Endothelial cell of umbilical vein (primary cell): ENCODE results near the gene GPR4. TPM values are rescaled to one million over a fixed set of nuclear protein-coding genes. Genes with fewer than 3 reads are reported as not detected.

Experiments
- BruUV-seq: library from RNA; stranded (reverse); fragments of 400-500 nt; replicated peaks from 2 replicates; lab custom pipeline; 2021; lab: Mats Ljungman, UMichigan
- CTCF ChIA-PET: fragments of 300-600, 350-600 bp; sonication (Branson Sonifier 250); formaldehyde crosslinking; loops from one replicate; lab custom pipeline; 2021; ENCODE audit warnings: antibody characterized with exemption, inconsistent platforms; lab: Charles Lee
- POLR2A ChIA-PET: fragments of 300-600, 350-600 bp; sonication (Branson Sonifier 250); formaldehyde crosslinking; loops from one replicate; lab custom pipeline; 2021; ENCODE audit warnings: antibody characterized with exemption, inconsistent platforms; lab: Charles Lee
- DNase-seq: peaks from one replicate; pipeline ENCODE4 v3.0.0-alpha.2; 2011; ENCODE audit warnings: low read depth, low spot score
- FAIRE-seq: peaks from 2 replicates; lab custom pipeline; 2011; peaks lifted over from hg19 to GRCh38; lab: Jason Lieb, UNC
- H2AFZ ChIP-seq: 2 replicates; pipeline ENCODE4 v1.6.0; 2012; ENCODE audit warnings: low read depth, low read length, control low read depth, inconsistent platforms
- H3K27ac ChIP-seq: 2 replicates; pipeline ENCODE4 v1.5.1; 2011; ENCODE audit warnings: low read depth, mild to moderate bottlenecking, control low read depth, low read length, moderate library complexity; ENCODE audit not compliant: insufficient read depth
- H3K27me3 ChIP-seq, 2 experiments: 2 replicates each; pipeline versions ENCODE4 v1.6.0 to v1.6.1; 2011; ENCODE audit warnings: low read length in 2 of 2, mixed read lengths in 1 of 2; ENCODE audit not compliant: control insufficient read depth in 2 of 2, insufficient read depth in 2 of 2
- H3K36me3 ChIP-seq, 2 experiments: 2 replicates in 1 of 2; 3 replicates in 1 of 2; pipeline ENCODE4 v1.5.1; 2011; ENCODE audit warnings: low read length in 2 of 2, mild to moderate bottlenecking in 1 of 2, moderate library complexity in 1 of 2; ENCODE audit not compliant: control insufficient read depth in 2 of 2, insufficient read depth in 2 of 2; ENCODE audit errors: extremely low read depth in 1 of 2
- H3K4me1 ChIP-seq: 3 replicates; pipeline ENCODE4 v1.5.1; 2011; ENCODE audit warnings: mild to moderate bottlenecking, low read length; ENCODE audit not compliant: control insufficient read depth, insufficient read depth; ENCODE audit errors: extremely low read depth
- H3K4me2 ChIP-seq: 2 replicates; pipeline ENCODE4 v1.6.1; 2011; ENCODE audit warnings: low read length, control low read depth, mixed read lengths; ENCODE audit not compliant: insufficient read depth
- H3K4me3 ChIP-seq, 3 experiments: fragments of 200-600 bp in 1 of 3; sonication (generic), shearing (Covaris generic) in 1 of 3; replicated peaks in 1 of 3; 2 replicates each; pipeline ENCODE4 v1.5.1; 2011 to 2016; ENCODE audit warnings: control low read depth in 3 of 3, low read length in 3 of 3, mild to moderate bottlenecking in 2 of 3, inconsistent platforms in 1 of 3, low read depth in 1 of 3, moderate library complexity in 1 of 3; ENCODE audit not compliant: insufficient read depth in 1 of 3
- H3K79me2 ChIP-seq: 2 replicates; pipeline ENCODE4 v1.6.0; 2012; ENCODE audit warnings: low read length, inconsistent platforms; ENCODE audit not compliant: control insufficient read depth, insufficient read depth
- H3K9ac ChIP-seq: replicated peaks from 2 replicates; pipeline ENCODE3; 2011; ENCODE audit warnings: low read length, control low read depth; ENCODE audit not compliant: insufficient read depth; ENCODE audit errors: extremely low read depth
- H3K9me1 ChIP-seq: replicated peaks from 3 replicates; pipeline ENCODE4 v1.6.0; 2011; ENCODE audit warnings: mild to moderate bottlenecking, low read length; ENCODE audit not compliant: control insufficient read depth, insufficient read depth; ENCODE audit errors: extremely low read depth
- H3K9me3 ChIP-seq: replicated peaks from 2 replicates; pipeline ENCODE4 v1.5.1; 2012; ENCODE audit warnings: low read length, inconsistent platforms; ENCODE audit not compliant: control insufficient read depth, insufficient read depth
- H4K20me1 ChIP-seq: replicated peaks from 2 replicates; pipeline ENCODE3; 2011; ENCODE audit warnings: mild to moderate bottlenecking, low read length; ENCODE audit not compliant: control insufficient read depth, insufficient read depth; ENCODE audit errors: extremely low read depth
- EZH2 ChIP-seq: IDR thresholded peaks from 2 replicates; pipeline ENCODE4 v1.6.1; 2012; ENCODE audit warnings: borderline replicate concordance, low read depth, mild to moderate bottlenecking, moderate library complexity, low read length, inconsistent platforms; ENCODE audit not compliant: severe bottlenecking
- GATA2 ChIP-seq: IDR thresholded peaks from 2 replicates; pipeline ENCODE4 v1.7.0; 2011; ENCODE audit warnings: low read depth, mild to moderate bottlenecking, moderate library complexity, mixed read lengths, low read length; ENCODE audit not compliant: insufficient read length, insufficient read depth
- JUN ChIP-seq: IDR thresholded peaks from 2 replicates; pipeline ENCODE4 v1.6.1; 2011; ENCODE audit warnings: borderline replicate concordance, low read depth; ENCODE audit not compliant: insufficient read length, insufficient read depth
- POLR2A ChIP-seq: IDR thresholded peaks from 2 replicates; pipeline ENCODE4 v1.6.1; 2012; ENCODE audit warnings: low read depth, mild to moderate bottlenecking, control low read depth, low read length
- POLR2AphosphoS5 ChIP-seq: IDR thresholded peaks from 2 replicates; pipeline ENCODE4 v1.6.1; 2012; ENCODE audit warnings: low read depth, mild to moderate bottlenecking, control low read depth, low read length, moderate library complexity; ENCODE audit not compliant: insufficient read depth
- dilution Hi-C: fragments of 300-500 bp; cut with MboI; formaldehyde crosslinking; loops from one replicate; pipeline ENCODE4 v1.15.0; 2019; ENCODE audit warnings: low sequenced_read_pairs; ENCODE audit not compliant: extremely low pct_ligation_motif_present
- intact Hi-C: fragments of 100-400 bp; cut with micrococcal nuclease; formaldehyde crosslinking; loops from one replicate; pipeline ENCODE4 v1.10.0; 2022
- polyA plus RNA-seq, 4 experiments: library from polyadenylated mRNA; depleted of rRNA in 3 of 4; stranded (reverse) in 3 of 4; unstranded in 1 of 4; fragments of >200 nt; gene quantifications; 2 replicates each; pipeline versions ENCODE4 v1.2.1 to v1.2.3, GENCODE V29; 2011 to 2012; ENCODE audit warnings: missing spikeins in 1 of 4
- total RNA-seq: library from RNA; stranded (reverse); gene quantifications from 2 replicates; pipeline ENCODE4 v1.2.3, GENCODE V29; 2021
- TF ChIP-seq, protein P1 (sequence below): IDR thresholded peaks from 2 replicates; pipeline ENCODE4 v1.6.1; 2011; ENCODE audit not compliant: insufficient read depth, insufficient read length
- TF ChIP-seq, protein P2 (sequence below), 2 donors: IDR thresholded peaks; 1 replicate in 1 of 2; 2 replicates in 1 of 2; pipeline ENCODE4 v1.5.1; 2011; ENCODE audit warnings: low read length in 2 of 2, mild to moderate bottlenecking in 2 of 2, moderate library complexity in 2 of 2, control low read depth in 1 of 2, inconsistent platforms in 1 of 2, low read depth in 1 of 2; ENCODE audit not compliant: insufficient read depth in 1 of 2; ENCODE audit errors: extremely low read depth in 1 of 2

Gene GPR4
- total and polyA plus RNA-seq, 2 donors (not counting 3 experiments of a cell fraction or from before 2014, with no cell fraction given) = 17.9 to 26.7 TPM

DNA sequence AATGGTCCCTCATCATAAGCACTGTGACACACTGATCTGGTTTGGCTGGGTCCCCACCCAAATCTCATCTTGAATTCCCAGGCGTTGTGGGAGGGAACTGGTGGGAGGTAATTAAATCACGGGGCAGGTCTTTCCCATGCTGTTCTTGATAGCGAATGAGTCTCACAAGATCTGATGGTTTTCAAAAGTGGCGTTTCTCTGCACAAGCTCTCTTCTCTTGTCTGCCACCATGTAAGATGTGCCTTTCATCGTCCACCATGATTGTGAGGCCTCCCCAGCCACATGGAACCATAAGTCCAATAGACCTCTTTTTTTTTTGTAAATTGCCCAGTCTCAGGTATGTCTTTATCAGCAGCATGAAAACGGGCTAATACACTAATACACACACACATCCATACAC is 6.9 kb upstream of the GPR4 start:
- POLR2A ChIA-PET = no interaction called here
- Histone ChIP-seq H3K9ac (no peak overlapping the region), H3K27me3 (no peaks in the 10 kb centered on the region), H2AFZ (no peak overlapping the region), H3K9me3 (no peaks in the 10 kb centered on the region), H3K27ac (no peak overlapping the region), H3K4me3 (no peak overlapping the region), H3K36me3 (peaks cover 0 to 6% of the 10 kb centered on the region in 2 experiments), H3K4me1 (peaks cover 13% of the 10 kb centered on the region), H4K20me1 (no peaks in the 10 kb centered on the region), H3K4me2 (no peak overlapping the region), H3K9me1 (no peaks in the 10 kb centered on the region), H3K79me2 (no peaks in the 10 kb centered on the region)
- DNase-seq (no peak), FAIRE-seq (peak; percentile 21)
- CTCF ChIA-PET = interaction anchor here (1.0 kb wide), 1 partner anchor 33 kb away, joined by 3 read pairs; no protein-coding TSS in a partner anchor
- intact Hi-C loops (no loop called here), dilution Hi-C loops (no loop called here)
- no peak for TF ChIP-seq POLR2AphosphoS5
- TF ChIP-seq JUN = no peak
- TF ChIP-seq, protein P1, sequence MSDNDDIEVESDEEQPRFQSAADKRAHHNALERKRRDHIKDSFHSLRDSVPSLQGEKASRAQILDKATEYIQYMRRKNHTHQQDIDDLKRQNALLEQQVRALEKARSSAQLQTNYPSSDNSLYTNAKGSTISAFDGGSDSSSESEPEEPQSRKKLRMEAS = no peak
- no peak for TF ChIP-seq GATA2
- TF ChIP-seq POLR2A = no peak
- TF ChIP-seq, protein P2, sequence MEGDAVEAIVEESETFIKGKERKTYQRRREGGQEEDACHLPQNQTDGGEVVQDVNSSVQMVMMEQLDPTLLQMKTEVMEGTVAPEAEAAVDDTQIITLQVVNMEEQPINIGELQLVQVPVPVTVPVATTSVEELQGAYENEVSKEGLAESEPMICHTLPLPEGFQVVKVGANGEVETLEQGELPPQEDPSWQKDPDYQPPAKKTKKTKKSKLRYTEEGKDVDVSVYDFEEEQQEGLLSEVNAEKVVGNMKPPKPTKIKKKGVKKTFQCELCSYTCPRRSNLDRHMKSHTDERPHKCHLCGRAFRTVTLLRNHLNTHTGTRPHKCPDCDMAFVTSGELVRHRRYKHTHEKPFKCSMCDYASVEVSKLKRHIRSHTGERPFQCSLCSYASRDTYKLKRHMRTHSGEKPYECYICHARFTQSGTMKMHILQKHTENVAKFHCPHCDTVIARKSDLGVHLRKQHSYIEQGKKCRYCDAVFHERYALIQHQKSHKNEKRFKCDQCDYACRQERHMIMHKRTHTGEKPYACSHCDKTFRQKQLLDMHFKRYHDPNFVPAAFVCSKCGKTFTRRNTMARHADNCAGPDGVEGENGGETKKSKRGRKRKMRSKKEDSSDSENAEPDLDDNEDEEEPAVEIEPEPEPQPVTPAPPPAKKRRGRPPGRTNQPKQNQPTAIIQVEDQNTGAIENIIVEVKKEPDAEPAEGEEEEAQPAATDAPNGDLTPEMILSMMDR (IDR thresholded peaks at IDR 0.05; ENCODE audit: extremely low read depth in 1 of 2, insufficient read depth in 1 of 2, low read depth in 1 of 2, low read length in 2 of 2) = no peak
- no peak for TF ChIP-seq EZH2
- BruUV-seq = no TSS peak
